ENCODE measurements around the gene SPCS3.

Gene SPCS3

DNA sequence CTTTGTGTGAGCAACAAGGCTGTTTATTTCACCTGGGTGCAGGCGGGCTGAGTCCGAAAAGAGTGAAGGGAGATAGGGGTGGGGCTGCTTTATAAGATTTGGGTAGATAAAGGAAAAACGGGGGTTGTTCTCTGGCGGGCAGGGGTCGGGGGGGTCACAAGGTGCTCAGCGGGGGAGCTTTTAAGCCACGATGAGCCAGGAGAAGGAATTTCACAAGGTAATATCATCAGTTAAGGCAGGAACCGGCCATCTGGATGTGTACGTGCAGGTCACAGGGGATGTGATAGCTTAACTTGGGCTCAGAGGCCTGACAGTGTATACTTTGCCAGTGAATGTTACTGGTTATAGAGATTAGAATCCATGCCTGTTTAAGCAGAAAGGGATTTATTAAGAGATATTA is 19.7 kb upstream of the SPCS3 start:
- no peaks in the 10 kb centered on the region for H3K4me1 ChIP-seq (ENCODE audit: control insufficient read depth, insufficient read depth, low read length)
- H3K9me3 ChIP-seq (ENCODE audit: control insufficient read depth, insufficient read depth, low read depth, low read length) = no peaks in the 10 kb centered on the region
- no peaks in the 10 kb centered on the region for H3K36me3 ChIP-seq (ENCODE audit: control insufficient read depth in 2 of 2, insufficient read depth in 1 of 2, low read length in 2 of 2)
- TF ChIP-seq ZNF621 (tag by site-specific recombination; IDR thresholded peaks at IDR 0.05) = no peak
- TF ChIP-seq ZNF610 (tag by site-specific recombination; IDR thresholded peaks at IDR 0.05; ENCODE audit: borderline replicate concordance) = no peak
- no peak for TF ChIP-seq ZNF521 (tag by site-specific recombination; IDR thresholded peaks at IDR 0.05)
- TF ChIP-seq ZNF501 (tag by site-specific recombination; IDR thresholded peaks at IDR 0.05) = no peak
- TF ChIP-seq, protein P1, sequence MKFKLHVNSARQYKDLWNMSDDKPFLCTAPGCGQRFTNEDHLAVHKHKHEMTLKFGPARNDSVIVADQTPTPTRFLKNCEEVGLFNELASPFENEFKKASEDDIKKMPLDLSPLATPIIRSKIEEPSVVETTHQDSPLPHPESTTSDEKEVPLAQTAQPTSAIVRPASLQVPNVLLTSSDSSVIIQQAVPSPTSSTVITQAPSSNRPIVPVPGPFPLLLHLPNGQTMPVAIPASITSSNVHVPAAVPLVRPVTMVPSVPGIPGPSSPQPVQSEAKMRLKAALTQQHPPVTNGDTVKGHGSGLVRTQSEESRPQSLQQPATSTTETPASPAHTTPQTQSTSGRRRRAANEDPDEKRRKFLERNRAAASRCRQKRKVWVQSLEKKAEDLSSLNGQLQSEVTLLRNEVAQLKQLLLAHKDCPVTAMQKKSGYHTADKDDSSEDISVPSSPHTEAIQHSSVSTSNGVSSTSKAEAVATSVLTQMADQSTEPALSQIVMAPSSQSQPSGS (tag by site-specific recombination; IDR thresholded peaks at IDR 0.05; ENCODE audit: low read depth) = no peak
- TF ChIP-seq, protein P2, sequence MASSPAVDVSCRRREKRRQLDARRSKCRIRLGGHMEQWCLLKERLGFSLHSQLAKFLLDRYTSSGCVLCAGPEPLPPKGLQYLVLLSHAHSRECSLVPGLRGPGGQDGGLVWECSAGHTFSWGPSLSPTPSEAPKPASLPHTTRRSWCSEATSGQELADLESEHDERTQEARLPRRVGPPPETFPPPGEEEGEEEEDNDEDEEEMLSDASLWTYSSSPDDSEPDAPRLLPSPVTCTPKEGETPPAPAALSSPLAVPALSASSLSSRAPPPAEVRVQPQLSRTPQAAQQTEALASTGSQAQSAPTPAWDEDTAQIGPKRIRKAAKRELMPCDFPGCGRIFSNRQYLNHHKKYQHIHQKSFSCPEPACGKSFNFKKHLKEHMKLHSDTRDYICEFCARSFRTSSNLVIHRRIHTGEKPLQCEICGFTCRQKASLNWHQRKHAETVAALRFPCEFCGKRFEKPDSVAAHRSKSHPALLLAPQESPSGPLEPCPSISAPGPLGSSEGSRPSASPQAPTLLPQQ (tag by site-specific recombination; IDR thresholded peaks at IDR 0.05) = no peak
- TF ChIP-seq ZNF174 (tag by site-specific recombination; IDR thresholded peaks at IDR 0.05) = no peak
- TF ChIP-seq SETDB1 (IDR thresholded peaks at IDR 0.05; ENCODE audit: insufficient read length, low read length) = no peak
- no peak for TF ChIP-seq ZNF140 (tag by site-specific recombination; IDR thresholded peaks at IDR 0.05)
- TF ChIP-seq ZNF560 (tag by site-specific recombination; IDR thresholded peaks at IDR 0.05; ENCODE audit: borderline replicate concordance) = no peak
- TF ChIP-seq ZNF600 (tag by site-specific recombination; IDR thresholded peaks at IDR 0.05) = no peak
- no peak for TF ChIP-seq ZNF48 (tag by site-specific recombination; IDR thresholded peaks at IDR 0.05)
- TF ChIP-seq ZNF394 (tag by site-specific recombination; IDR thresholded peaks at IDR 0.05; ENCODE audit: borderline replicate concordance) = no peak
- TF ChIP-seq ZNF266 (tag by site-specific recombination; IDR thresholded peaks at IDR 0.05; ENCODE audit: low read depth) = no peak
- no peak for TF ChIP-seq MZF1 (tag by site-specific recombination; IDR thresholded peaks at IDR 0.05; ENCODE audit: borderline replicate concordance)
- POLR2A ChIA-PET = no interaction called here
- CTCF ChIA-PET = no interaction called here
- no peak overlapping the region for H3K27ac ChIP-seq (ENCODE audit: extremely low read depth, low read depth, low read length)
- H3K4me3 ChIP-seq (ENCODE audit: low read depth, low read length) = no peak overlapping the region

DNA sequence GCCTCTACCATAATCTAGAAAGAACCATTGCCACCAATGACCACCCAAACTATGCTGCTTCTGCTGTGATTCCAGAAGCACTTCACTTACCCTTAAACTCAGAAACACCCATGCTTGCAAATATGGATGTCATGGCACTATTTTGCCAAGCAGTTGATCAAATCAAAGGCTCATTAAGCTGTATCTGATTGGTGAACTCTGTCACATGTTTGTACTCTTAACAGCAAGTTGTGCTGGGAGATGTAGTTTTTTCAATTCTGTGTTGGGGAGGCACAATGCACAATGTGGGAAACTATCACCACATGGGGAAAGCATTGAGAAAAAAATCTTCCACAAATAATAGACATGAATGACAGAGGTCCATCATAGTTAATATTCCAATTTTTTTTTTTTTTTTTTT is 19.2 kb upstream of the SPCS3 start:
- POLR2A ChIA-PET = no interaction called here
- Histone ChIP-seq H3K4me3 (ENCODE audit: low read depth, low read length) (no peak overlapping the region), H3K4me1 (ENCODE audit: control insufficient read depth, insufficient read depth, low read length) (no peaks in the 10 kb centered on the region), H3K9me3 (ENCODE audit: control insufficient read depth, insufficient read depth, low read depth, low read length) (no peaks in the 10 kb centered on the region), H3K36me3 (ENCODE audit: control insufficient read depth in 2 of 2, insufficient read depth in 1 of 2, low read length in 2 of 2) (no peaks in the 10 kb centered on the region), H3K27ac (ENCODE audit: extremely low read depth, low read depth, low read length) (no peak overlapping the region)
- CTCF ChIA-PET = interaction anchor here (0.6 kb wide), 1 partner anchor 23 kb away, joined by 3 read pairs; no protein-coding TSS in a partner anchor
- TF ChIP-seq HIC1 (tag by site-specific recombination; IDR thresholded peaks at IDR 0.05) (no peak), ZNF530 (tag by site-specific recombination; IDR thresholded peaks at IDR 0.05; ENCODE audit: low read depth) (no peak), ZNF645 (tag by site-specific recombination; IDR thresholded peaks at IDR 0.05) (no peak), ZNF561 (tag by site-specific recombination; IDR thresholded peaks at IDR 0.05; ENCODE audit: borderline replicate concordance) (no peak), ZNF248 (tag by site-specific recombination; IDR thresholded peaks at IDR 0.05) (no peak), ZNF121 (tag by site-specific recombination; IDR thresholded peaks at IDR 0.05) (no peak), ZNF175 (tag by site-specific recombination; IDR thresholded peaks at IDR 0.05) (no peak)
